NOMO-1 (cell line): ENCODE data around the gene PHF20.
"Not testable (repeated sequence)": the region's sequence is repeated elsewhere in the genome, so short reads cannot be mapped to it uniquely, and the experiment has no call there.

ENCODE experiments used
- DNase-seq, 2 experiments: peaks; one replicate each; lab custom pipeline; 2025; ENCODE audit not compliant: unreplicated experiment in 2 of 2; lab: John Stamatoyannopoulos, UW

PHF20 gene

GRCh38 chr20:35773154-35773751 is 1.4 kb downstream of the PHF20 start:
- peak in 1 of 2 experiments; percentile 46 for DNase-seq

GRCh38 chr20:35774391-35774790 is 2.6 kb downstream of the PHF20 start:
- no peak for DNase-seq

GRCh38 chr20:35776513-35777101 is 4.8 kb downstream of the PHF20 start:
- no peak for DNase-seq

GRCh38 chr20:35783811-35784210 is 12.0 kb downstream of the PHF20 start:
- DNase-seq = not testable (repeated sequence)

- DNase-seq = not testable (repeated sequence)
These were observed 13.7 kb downstream of the PHF20 start for GRCh38 chr20:35785541-35785940.

- DNase-seq = no peak
These were observed 17.0 kb downstream of the PHF20 start for GRCh38 chr20:35788796-35789195.

- no peak for DNase-seq
These were observed 19.3 kb downstream of the PHF20 start for GRCh38 chr20:35791097-35791496.

GRCh38 chr20:35791821-35792220 is 20.0 kb downstream of the PHF20 start:
- DNase-seq = peak; percentile 62 to 75

GRCh38 chr20:35792740-35793139 is 20.9 kb downstream of the PHF20 start:
- no peak for DNase-seq

- DNase-seq = peak; percentile 21 to 76
These were observed 24.8 kb downstream of the PHF20 start for GRCh38 chr20:35796571-35796970.

GRCh38 chr20:35801865-35802264 is 30.1 kb downstream of the PHF20 start:
- no peak for DNase-seq

- DNase-seq = no peak
These were observed 34.3 kb downstream of the PHF20 start for GRCh38 chr20:35806075-35806474.

GRCh38 chr20:35807877-35808276 is 36.1 kb downstream of the PHF20 start:
- DNase-seq = no peak

GRCh38 chr20:35820715-35821114 is 48.9 kb downstream of the PHF20 start:
- no peak for DNase-seq

GRCh38 chr20:35821807-35822242 is 50.0 kb downstream of the PHF20 start:
- no peak for DNase-seq

- DNase-seq = no peak
These were observed 51.3 kb downstream of the PHF20 start for GRCh38 chr20:35823147-35823546.

GRCh38 chr20:35823937-35824336 is 52.1 kb downstream of the PHF20 start:
- no peak for DNase-seq

GRCh38 chr20:35826397-35826998 is 54.7 kb downstream of the PHF20 start:
- no peak for DNase-seq

- DNase-seq = no peak
These were observed 56.6 kb downstream of the PHF20 start for GRCh38 chr20:35828434-35828833.

GRCh38 chr20:35828916-35829315 is 57.1 kb downstream of the PHF20 start:
- DNase-seq = no peak

- no peak for DNase-seq
These were observed 58.4 kb downstream of the PHF20 start for GRCh38 chr20:35830264-35830663.

- no peak for DNase-seq
These were observed 59.2 kb downstream of the PHF20 start for GRCh38 chr20:35831029-35831428.
